OCI-LY3 (cell line): ENCODE results near the gene CAVIN1.

Experiments used
- CTCF ChIP-seq: fragments of 200-600, 300-600 bp; sonication (generic); IDR thresholded peaks from 2 replicates; pipeline ENCODE4 v1.5.1; 2014; ENCODE audit warnings: antibody characterized with exemption, low read length, low read depth
- EZH2phosphoT487 ChIP-seq: fragments of 200-600 bp; shearing (Covaris generic); IDR thresholded peaks from 2 replicates; pipeline ENCODE4 v1.6.1; 2018; ENCODE audit warnings: antibody characterized with exemption, mixed run types, low read depth

DNA sequence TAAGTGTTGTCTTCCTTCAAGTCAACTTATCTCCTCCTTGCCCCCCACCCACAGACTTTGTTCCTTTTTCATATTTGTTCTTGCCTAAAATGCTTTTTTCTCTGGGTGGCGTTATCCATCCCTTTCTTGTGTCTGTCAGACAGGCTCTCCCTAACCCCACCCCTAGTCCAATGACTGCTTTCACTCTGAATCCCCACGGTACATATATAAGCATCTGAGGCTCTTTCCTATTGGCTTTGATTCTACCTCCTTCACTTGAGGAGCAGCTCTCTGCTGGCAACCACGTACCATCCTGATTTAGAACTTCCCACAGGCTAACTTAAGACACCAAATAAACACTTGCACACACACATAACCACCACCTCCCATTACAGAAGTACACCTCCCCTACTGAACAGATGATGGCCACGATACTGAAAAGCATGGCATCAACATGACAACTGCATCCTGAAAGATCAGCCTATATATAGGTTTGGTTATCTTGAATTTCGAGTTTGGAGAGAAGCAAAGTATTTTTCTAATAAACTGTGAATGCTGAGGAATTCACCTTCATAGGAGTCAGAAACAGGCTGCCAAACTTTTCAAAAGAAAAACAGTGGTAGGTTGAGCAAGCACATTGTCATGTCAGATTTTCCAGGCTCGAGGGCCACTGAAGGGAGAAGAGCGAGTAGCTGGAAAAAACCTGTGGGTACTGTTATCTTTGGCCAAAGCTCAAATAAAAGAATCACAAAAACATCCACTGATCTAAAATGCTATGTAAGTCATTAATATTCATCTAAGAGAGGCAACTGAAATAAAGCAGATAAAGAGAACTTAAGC lies 59.1 kb downstream of the CAVIN1 start:
- TF ChIP-seq CTCF = no peak
- TF ChIP-seq EZH2phosphoT487 = no peak
